ENCODE measurements around the gene SMAD6.

SMAD6 gene

DNA sequence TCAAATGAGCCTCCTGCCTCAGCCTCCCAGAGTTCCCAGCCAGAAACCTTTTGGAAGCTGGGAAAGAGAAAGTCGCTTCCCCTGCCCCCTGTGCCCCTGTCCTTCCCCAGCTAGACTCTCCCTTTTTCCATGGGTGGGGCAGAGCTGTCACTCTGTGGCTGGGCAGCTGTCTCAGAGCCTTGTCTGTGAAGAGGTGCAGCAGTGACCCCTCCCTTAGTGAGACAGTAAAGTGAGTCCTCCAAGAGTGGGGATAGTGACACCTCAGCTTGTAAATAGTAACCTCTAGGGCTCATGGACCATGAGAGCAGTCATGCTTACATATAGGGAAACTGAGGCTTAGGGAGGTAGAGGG is 76.3 kb downstream of the SMAD6 start:
- no peak for DNase-seq

DNA sequence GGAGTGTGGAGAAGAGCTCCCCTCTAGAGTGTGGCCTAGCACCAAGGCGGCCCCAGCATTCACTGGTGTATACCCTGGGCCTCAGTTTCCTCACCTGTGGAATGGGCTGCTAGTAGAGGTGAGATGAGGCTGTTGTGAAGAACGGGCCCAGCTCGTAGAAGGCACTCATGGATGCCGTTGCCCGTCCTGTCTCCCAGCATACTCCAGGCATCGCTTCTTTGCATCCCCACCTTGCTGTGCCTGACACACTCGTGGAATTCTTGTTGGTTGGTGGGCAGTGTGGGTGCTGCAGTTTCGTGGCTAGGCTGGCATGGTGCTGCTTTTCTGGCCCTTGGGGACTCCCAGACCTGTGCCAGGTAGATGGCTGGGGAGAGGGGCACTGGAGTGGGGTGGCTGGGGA is 76.7 kb downstream of the SMAD6 start:
- DNase-seq: no peak

DNA sequence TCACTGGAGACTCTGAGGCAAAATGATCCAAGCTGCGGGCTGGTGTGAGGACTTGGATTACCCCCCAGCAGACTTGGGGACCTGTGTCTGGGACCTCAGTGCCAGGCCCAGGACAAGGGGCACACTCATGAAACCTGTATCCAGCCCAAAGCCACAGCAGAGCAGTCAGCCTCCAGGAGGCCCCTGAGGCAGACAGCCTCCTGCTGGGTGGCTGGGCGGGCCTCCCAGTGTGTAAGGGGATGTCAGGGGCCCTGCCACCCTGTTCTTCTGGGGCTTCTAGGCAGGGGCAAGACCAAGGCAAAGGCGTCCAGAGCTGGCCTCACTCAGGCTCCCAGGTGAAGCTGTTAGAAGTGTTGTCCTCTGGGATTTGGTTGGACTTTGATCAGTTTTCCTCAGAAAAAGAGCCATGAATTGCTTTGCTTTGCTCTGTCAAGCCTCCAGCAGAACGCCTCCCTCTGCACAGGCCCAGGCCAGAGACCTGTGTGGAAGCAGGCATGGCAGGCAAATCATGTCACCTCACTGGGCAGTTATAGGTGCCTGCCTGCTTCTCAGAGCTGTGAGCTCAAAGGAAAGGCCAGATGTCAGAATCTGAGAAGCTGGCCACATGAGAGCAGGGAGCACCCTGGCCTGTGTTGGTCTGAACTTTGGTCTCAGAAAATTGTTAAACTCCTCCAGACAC is 77.4 kb downstream of the SMAD6 start:
- no peak for DNase-seq

- DNase-seq: no peak
These were observed 78.3 kb downstream of the SMAD6 start for GRCh38 chr15:66780172-66780972.

DNA sequence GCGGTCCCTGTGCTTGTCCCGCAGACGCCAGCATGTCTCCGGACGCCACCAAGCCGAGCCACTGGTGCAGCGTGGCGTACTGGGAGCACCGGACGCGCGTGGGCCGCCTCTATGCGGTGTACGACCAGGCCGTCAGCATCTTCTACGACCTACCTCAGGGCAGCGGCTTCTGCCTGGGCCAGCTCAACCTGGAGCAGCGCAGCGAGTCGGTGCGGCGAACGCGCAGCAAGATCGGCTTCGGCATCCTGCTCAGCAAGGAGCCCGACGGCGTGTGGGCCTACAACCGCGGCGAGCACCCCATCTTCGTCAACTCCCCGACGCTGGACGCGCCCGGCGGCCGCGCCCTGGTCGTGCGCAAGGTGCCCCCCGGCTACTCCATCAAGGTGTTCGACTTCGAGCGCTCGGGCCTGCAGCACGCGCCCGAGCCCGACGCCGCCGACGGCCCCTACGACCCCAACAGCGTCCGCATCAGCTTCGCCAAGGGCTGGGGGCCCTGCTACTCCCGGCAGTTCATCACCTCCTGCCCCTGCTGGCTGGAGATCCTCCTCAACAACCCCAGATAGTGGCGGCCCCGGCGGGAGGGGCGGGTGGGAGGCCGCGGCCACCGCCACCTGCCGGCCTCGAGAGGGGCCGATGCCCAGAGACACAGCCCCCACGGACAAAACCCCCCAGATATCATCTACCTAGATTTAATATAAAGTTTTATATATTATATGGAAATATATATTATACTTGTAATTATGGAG is 79.1 kb downstream of the SMAD6 start:
- no peak for DNase-seq

DNA sequence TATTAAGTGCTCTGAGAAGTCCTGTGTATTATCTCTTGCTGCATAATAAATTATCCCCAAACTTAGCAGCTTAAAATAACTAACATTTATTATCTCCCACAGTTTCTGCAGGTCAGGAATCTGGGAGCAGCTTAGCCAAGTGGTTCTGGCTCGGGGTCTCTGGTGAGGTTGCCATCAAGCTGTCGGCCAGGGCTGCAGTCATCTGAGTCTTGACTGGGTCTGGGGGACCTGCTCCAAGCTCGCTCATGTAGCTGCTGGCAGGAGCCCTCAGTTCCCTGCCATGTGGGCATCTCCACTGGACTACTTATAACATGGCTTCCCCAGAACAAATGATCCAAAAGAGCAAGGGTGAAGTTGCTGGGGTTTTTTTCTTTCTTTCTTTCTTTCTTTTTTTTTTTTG is 80.7 kb downstream of the SMAD6 start:
- DNase-seq: no peak

DNA sequence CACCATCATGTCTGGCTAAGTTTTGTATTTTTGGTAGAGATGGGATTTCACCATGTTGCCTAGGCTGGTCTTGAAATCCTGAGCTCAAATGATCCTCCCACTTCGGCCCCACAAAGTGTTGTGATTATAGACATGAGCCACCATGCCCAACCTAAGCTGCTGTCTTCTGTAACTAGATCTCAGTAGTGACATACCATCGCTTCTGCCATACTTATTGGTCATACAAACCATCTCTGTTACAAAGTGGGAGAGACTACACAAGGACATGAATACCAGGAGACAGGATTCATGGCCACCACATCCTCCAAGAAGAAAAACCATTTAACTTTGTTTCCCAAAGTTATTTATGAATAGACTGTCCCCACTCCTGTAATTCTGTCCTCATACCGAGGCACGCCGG is 81.3 kb downstream of the SMAD6 start:
- DNase-seq: no peak

GRCh38 chr15:66783725-66784124 is 81.7 kb downstream of the SMAD6 start:
- DNase-seq: no peak

GRCh38 chr15:66784174-66784573 is 82.1 kb downstream of the SMAD6 start:
- DNase-seq: no peak

GRCh38 chr15:66785637-66786036 is 83.6 kb downstream of the SMAD6 start:
- no peak for DNase-seq

GRCh38 chr15:66786222-66786621 is 84.2 kb downstream of the SMAD6 start:
- no peak for DNase-seq

DNA sequence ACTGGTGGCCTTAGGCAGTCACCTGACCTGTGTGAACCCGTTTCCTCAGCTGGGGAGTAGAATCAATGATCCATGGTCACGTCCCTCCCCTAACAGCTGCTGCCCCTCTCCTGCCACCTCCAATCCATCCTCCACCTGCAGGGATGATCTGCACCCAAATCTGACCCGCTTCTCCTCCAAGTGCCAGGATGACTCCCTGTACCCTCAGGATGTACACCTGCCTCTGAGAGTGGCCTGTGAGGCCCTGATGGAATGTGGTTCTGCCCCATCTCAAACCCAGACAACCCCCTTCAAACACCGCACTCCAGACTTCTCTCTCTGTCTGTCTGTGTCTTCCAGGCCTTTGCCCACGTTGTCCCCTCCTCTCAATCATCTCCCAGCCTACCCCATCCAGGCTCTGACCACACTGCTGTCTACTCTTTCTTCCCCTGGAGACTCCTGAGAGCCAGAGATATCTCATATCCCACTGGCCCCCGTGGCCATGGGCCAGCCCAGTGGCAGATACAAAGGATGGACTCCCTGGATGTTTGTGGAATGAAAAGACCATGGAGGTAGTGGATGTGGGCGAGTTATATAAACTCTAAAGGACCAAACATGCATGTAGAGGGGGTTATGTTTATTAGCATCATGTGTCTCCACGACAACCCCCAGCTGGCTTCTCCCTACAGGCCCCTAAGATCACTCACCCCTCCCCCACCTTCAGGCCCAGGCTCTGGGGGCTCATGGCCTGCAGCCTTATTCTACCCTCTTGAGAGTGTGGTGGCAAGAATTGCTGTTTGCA is 84.9 kb downstream of the SMAD6 start:
- DNase-seq: no peak

- no peak for DNase-seq
These were observed 85.4 kb downstream of the SMAD6 start for GRCh38 chr15:66787489-66787871.

DNA sequence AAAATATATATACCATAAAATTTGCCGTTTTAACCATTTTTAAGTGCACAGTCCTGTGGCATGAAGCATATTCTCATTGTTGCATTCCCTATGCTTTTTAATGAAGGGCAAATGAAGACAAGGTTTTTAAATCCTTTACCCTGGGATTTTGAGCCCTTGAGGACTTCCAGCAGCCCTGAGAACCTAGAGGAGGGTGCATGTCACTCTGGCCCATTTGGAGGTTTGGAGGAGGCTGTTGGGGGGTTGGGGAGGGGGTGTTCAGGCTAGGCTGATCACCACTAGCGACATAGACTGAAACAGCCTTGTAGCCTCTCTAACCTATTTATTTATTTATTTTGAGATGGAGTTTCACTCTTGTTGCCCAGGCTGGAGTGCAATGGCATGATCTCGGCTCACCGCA is 86.0 kb downstream of the SMAD6 start:
- no peak for DNase-seq

DNA sequence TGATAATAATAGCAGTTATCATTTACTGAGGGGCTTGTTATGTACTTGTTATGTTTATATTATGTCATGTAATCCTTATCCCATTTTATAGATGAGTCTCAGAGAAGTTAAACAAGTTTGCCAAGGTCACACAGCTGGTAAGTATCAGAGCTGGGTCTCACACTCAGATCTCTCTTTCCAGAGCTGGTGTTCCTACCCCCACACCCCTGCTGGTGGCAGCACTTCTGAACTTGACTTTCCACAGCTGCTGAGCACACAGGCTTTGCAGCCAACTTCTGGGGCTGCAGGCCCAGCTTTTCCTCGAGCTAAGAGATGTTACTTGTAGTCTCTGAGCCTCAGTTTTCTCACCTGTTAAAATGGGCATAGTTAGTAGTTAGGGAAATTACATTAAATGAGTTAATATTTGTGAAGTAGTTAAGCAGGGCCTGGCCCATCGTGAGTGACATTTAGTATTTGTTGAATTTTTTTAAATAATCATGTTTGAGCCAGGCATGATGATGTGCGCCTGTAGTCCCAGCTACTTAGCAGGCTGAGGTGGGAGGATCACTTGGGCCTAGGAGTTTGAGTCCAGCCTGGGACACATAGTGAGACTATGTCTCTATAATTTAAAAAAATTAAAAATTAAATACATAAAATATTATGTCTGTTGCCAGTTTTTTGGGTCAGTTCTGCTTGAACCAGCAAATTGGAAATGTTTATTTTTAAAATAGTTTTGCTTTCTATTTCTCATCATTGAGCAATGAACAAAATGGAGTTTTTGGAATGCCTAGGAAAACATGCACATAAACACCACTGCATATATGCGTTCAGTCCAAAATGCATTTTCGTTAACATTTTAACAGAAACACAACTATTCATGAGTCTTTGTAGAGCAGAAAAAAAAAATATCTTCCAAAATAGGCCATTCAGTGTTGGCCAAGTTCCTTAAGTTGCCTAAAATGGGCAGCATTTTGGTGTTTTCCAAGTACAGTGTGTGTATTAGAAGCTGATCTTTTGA is 87.3 kb downstream of the SMAD6 start:
- DNase-seq: no peak

DNA sequence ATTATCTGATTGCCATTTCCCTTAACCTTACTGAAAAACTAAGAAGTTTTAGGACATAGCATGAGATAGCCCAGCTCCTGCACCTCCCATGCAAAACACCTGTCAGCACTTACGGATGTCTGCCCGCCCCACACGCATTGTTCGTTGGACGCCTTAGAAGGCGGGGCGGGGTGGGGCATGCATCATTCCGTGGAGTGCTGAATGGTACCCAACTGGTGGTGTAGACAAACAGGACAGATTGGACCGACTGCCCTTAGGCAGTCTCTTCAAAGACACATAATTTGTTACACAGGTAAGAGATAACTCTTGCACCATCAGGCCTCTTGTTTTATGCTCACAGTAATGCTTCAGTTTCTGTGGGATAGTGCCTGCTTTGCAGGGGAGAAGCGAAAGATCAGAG is 93.8 kb downstream of the SMAD6 start:
- DNase-seq: no peak

DNA sequence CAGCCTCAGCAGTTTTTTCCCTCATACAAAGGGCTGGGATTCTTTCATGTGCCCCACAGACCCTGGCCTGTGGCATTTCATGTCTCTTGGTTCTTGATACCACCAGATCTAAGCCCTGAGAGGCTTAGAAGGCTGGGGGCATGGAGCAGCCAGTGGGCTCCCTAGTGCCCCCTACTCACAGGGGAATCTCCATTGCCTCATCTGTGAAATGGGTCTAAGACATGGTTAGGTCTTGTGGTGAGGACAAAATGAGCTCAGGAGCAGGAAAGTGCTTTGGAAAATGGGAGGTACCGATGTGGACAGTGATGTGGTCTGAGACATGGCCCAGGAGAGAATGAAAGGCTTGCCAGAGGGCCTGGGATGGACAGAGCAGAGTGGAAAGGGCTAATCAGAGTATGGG is 94.3 kb downstream of the SMAD6 start:
- no peak for DNase-seq

DNA sequence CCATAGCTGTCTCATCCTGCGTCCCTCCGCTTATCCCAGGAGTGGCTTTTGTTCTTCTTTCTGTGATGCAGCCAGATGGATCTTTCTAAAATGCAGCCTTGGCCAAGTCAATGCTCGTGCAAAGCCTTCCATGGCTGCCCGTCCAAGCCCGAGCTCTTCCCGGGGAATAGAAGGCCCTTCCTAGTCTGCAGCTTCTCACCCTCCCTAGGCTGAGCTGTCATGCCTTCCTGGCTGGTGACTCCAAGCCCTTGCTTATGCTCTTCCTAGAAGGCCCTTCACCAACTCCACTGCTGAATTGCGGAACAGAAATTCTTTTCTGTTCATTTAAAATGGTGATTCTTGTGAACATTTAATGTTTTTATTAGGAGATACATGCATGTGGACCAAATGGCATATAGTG is 95.9 kb downstream of the SMAD6 start:
- DNase-seq: no peak

DNA sequence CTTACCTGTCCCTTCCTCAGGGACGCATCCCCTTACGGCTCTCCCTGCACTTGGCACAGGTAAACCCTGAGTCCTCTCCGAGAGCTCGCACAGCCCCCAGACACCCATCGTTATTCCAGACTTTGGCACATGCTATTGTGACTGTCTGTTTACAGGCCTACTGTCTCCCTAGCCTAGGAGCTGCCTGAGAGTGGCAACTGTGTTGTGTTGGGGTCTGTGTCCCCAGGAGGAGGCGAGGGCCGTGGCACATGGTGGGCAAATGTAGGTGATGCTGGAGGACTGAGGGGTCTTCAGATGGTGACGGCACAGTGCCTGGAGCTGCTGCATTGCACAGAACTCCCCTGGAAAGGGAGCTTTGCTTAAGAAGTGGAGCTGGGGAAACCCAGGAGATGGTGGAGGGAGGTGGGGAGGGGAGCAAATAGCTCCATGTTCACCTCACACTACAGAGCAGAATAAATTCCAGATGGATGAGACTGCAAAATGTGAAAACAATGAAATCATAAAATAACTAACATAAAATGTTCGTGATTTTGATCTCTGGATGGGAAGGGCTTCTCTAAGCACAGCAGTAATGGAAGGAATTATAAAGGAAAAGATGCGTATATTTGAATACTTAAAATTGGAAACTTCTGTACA is 96.5 kb downstream of the SMAD6 start:
- no peak for DNase-seq

- DNase-seq: no peak
These were observed 97.2 kb downstream of the SMAD6 start for GRCh38 chr15:66799242-66799641.

DNA sequence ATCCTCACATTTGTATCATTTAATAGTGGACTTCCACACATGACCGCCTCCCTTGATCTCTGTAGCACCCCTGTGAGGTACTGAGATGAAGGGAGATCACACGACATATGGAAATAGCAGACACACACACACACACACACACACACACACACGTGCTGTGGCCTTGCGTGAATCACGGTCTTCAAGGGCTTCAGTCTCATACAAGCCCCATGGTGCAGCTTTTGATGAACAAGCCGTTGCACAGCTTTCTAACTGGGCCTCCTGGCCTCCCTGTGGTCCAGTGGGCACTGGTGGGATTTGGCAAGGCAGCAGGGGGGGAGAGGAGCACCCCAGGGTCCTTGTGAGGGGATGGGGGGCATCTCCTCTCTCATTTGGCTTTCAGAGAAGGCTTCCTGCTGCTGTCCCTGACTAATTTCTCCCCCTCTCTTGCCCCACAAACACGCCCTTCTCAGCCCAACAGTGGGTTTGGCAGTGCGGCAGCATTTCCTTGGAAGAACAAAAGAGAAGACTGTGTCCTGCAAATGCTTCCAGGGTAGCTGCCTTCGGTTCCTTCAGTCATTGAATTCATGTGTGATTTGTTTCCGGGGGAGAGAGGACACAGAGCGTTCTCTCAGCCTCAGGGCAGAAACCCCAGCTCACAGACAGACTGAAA is 98.7 kb downstream of the SMAD6 start:
- no peak for DNase-seq

All from NCI-H2029 (cell line).